Esophagus mucosa (tissue), 1 donor: ENCODE results near the gene KCNJ3. TPM values are rescaled to one million over a fixed set of nuclear protein-coding genes. Genes with fewer than 3 reads are reported as not detected.
"Not testable (repeated sequence)": the region's sequence is repeated elsewhere in the genome, so short reads cannot be mapped to it uniquely, and the experiment has no call there.

Experiments used
- ATAC-seq: fragments of 200-7000 bp; cut with Tn5 transposase; one replicate; pipeline ENCODE4 v1.9.1; 2020
- total RNA-seq: library from RNA; stranded (reverse); gene quantifications from one replicate; pipeline ENCODE4 v1.2.4, GENCODE V29; 2023
- donor health status: DM: yes; HTN: yes; CAD: no.

Gene KCNJ3
- total RNA-seq, 1 donor from 2014 or later = not detected

DNA sequence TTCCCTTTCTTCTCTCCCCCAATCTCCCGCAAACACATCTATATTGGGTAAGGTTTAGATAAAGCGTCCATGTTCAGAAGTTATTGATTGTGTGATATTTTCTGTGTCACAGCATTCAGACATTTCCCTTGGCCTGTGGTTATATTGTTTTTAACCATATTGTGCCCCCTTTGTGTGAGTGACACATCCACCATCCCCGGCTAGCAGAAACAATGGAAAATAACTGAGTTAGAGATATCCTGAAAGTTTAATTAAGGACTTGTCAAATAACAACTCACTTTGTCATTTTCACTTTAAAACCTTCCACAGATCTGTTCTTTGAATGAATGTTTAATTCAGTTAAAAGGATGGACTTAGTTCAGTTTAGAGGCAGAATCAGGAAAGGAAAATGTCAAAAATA is 151.0 kb downstream of the KCNJ3 start:
- ATAC-seq = no peak

- no peak for ATAC-seq
Observed at GRCh38 chr2:154850532-154850931, 152.0 kb downstream of the KCNJ3 start.

GRCh38 chr2:154855138-154855537 is 156.6 kb downstream of the KCNJ3 start:
- no peak for ATAC-seq

GRCh38 chr2:154867151-154867550 is 168.7 kb downstream of the KCNJ3 start:
- ATAC-seq = not testable (repeated sequence)

GRCh38 chr2:154875999-154876398 is 177.5 kb downstream of the KCNJ3 start:
- no peak for ATAC-seq

DNA sequence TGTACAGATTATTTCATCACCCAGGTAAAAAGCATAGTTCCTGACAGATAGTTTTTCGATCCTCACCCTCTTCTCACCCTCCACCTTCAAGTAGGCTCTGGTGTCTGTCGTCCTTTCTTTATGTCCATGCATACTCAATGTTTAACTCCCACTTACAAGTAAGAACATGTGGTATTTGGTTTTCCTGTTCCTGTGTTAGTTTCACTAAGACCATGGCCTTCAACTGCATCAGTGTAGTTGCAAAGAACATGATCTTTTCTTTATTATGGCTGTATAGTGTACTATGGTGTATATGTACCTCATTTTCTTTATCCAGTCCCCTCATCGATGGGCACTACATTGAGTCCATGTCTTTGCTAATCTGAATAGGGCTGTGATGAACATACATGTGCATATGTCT is 184.2 kb downstream of the KCNJ3 start:
- no peak for ATAC-seq

DNA sequence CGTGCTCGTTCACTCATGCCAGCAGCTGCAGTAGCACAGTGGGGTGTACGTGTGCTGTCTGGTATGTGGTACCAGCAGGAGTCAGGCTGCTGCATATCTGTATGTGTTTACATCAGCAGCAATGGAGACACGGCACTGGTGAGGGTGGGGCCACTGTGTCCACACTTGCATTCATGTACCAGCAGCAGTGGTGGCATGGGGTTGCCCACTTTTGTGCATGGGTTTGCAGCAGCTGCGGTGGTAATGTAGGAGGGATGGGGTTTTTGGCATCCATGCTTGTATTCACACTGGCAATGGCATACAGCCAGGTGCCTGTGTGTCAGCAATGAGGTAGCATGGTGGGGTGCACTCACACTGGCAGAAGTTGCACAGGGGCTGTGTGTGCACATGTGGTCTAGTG is 187.8 kb downstream of the KCNJ3 start:
- no peak for ATAC-seq

DNA sequence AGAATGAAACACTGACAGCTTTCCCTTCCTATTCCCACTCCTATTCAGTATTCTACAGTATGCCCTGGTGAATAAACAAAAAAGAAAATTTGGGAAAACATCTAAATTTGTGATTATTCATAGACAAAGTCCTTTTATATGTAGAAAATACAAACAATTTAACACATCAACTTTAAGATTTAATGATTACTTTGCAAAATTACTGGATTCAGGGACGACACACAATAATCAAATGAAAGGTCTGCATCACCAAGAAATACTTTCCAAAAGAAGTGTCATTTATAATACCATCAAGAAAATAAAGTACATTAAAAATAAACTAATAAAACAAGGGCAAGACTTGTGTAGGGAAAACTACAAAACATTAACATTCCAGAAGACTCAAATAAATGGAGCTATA is 199.8 kb downstream of the KCNJ3 start:
- no peak for ATAC-seq

DNA sequence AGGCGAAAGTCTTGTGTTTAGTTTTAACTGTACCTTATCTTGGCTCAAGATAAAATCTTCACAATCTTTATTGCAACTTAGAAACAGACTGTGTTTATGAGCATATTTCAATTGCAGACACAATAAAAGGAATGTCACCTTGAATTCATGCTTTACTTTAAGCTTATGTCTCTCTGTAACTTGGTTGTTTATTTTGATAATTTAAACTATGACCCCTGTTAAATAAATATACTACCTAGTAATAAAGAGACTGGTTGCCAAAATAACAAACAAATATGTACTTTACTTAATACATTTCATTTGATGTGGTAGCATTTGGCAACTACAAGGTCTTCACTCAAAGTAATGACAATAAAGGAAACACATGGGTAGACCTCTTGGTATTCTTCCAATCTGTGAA is 202.6 kb downstream of the KCNJ3 start:
- ATAC-seq = no peak
